Right atrium auricular region (tissue), 2 donors: ENCODE results near the gene CTSS. TPM values are rescaled to one million over a fixed set of nuclear protein-coding genes. Genes with fewer than 3 reads are reported as not detected.

Source experiments
- DNase-seq: peaks from one replicate; pipeline ENCODE4 v3.0.0-alpha.2; 2019; ENCODE audit warnings: low spot score
- H3K27ac ChIP-seq, 2 donors: fragments of 200-600 bp; sonication (generic); 1 replicate in 1 of 2; 2 replicates in 1 of 2; pipeline ENCODE4 v1.5.1; 2016 to 2019
- H3K27me3 ChIP-seq, 2 donors: fragments of 200-600 bp; sonication (generic); one replicate each; pipeline versions ENCODE4 v1.5.1 to v1.6.0; 2017 to 2019
- H3K36me3 ChIP-seq: fragments of 200-600 bp; sonication (generic); one replicate; pipeline ENCODE4 v1.5.1; 2016
- H3K4me1 ChIP-seq, 2 donors: fragments of 200-600 bp; sonication (generic); one replicate each; pipeline versions ENCODE4 v1.5.1 to v1.6.0; 2017 to 2019
- H3K4me3 ChIP-seq, 2 donors: fragments of 200-600 bp; sonication (generic); 1 replicate in 1 of 2; 2 replicates in 1 of 2; pipeline ENCODE4 v1.5.1; 2017 to 2019; ENCODE audit warnings: mild to moderate bottlenecking in 1 of 2, moderate library complexity in 1 of 2
- H3K9me3 ChIP-seq, 2 donors: fragments of 200-600 bp; sonication (generic); one replicate each; pipeline ENCODE4 v1.5.1; 2019
- CTCF ChIP-seq, 2 donors: fragments of 200-600 bp; sonication (generic); IDR thresholded peaks; one replicate each; pipeline ENCODE4 v1.5.1; 2019; ENCODE audit warnings: antibody characterized with exemption in 2 of 2
- total RNA-seq, 2 donors: library from RNA; depleted of rRNA; stranded (reverse); fragments of >200 nt; gene quantifications; one replicate each; pipeline ENCODE4 v1.1.0, GENCODE V29; 2016

CTSS gene
- total RNA-seq, 2 donors from 2014 or later, result 7.3 to 33.2 TPM

DNA sequence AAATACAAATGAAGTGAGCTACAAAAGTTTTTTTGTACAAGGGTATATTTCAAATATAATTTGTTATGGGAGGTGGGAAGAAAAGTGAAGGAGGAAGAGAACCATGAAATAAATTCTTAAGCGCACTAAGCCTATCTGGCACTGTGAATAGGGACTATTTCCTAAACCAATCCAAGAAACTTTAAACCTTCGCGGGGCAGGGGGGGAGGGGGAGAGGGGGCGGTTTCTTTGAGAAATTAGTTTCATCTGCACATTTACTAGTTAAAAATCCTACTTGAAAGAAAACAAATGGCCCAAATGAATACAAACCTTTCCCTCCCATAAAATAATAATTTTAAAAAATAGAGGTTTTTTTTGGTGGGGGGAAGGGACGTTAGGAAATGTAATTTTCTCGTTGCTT, 69.0 kb downstream of the CTSS start:
- Histone ChIP-seq H3K36me3 (peaks cover 11% of the 10 kb centered on the region), H3K9me3 (no peaks in the 10 kb centered on the region), H3K4me3 (peak overlapping the region; percentile 69 to 74), H3K27me3 (no peaks in the 10 kb centered on the region), H3K27ac (peak overlapping the region; percentile 59 to 61), H3K4me1 (peaks cover 0 to 15% of the 10 kb centered on the region in 2 donors)
- no peak for TF ChIP-seq CTCF (IDR thresholded peaks at IDR 0.05)
- DNase-seq, result no peak

GRCh38 chr1:150696162-150696561, 69.4 kb downstream of the CTSS start:
- no peaks in the 10 kb centered on the region for H3K27me3 ChIP-seq
- no peak overlapping the region for H3K27ac ChIP-seq

DNA sequence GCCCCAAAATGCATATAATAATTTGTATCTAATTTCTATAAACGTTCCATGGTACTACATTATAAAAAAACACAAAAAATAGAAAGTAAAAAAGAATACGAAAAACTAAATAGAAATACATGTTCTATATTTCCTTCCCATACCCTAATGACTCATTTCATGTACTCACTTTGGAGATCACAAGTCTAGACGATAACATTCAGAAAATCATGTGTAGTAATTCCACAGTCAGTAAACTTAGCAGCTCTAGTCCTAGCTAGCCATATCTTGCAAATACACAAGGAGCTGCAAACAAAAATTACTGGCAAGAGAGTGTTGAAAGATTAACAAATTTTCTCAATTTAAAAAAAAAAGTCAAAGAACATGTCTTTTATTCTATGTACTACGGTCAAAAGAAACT, 70.0 kb downstream of the CTSS start:
- H3K36me3 ChIP-seq, result peaks cover 11% of the 10 kb centered on the region
- TF ChIP-seq CTCF (IDR thresholded peaks at IDR 0.05), result no peak
- no peak overlapping the region for H3K4me3 ChIP-seq
- no peaks in the 10 kb centered on the region for H3K9me3 ChIP-seq
- no peaks in the 10 kb centered on the region for H3K27me3 ChIP-seq
- H3K27ac ChIP-seq, result no peak overlapping the region
- DNase-seq, result no peak
- H3K4me1 ChIP-seq, result peaks cover 0 to 15% of the 10 kb centered on the region in 2 donors

More at GRCh38 chr1:150696162-150696561, 69.4 kb downstream of the CTSS start:
- Histone ChIP-seq H3K4me3 (peak overlapping the region; percentile 69 to 74), H3K4me1 (peaks cover 0 to 15% of the 10 kb centered on the region in 2 donors), H3K9me3 (no peaks in the 10 kb centered on the region), H3K36me3 (peaks cover 11% of the 10 kb centered on the region)
- DNase-seq, result no peak
- TF ChIP-seq CTCF (IDR thresholded peaks at IDR 0.05), result no peak

- Histone ChIP-seq H3K36me3 (peaks cover 11% of the 10 kb centered on the region), H3K27me3 (no peaks in the 10 kb centered on the region), H3K4me1 (peaks cover 0 to 11% of the 10 kb centered on the region in 2 donors), H3K27ac (no peak overlapping the region), H3K4me3 (no peak overlapping the region), H3K9me3 (no peaks in the 10 kb centered on the region)
- no peak for TF ChIP-seq CTCF (IDR thresholded peaks at IDR 0.05)
- DNase-seq, result no peak
These were observed 72.9 kb downstream of the CTSS start for GRCh38 chr1:150692720-150693119.

GRCh38 chr1:150688763-150689162, 76.8 kb downstream of the CTSS start:
- H3K9me3 ChIP-seq, result no peaks in the 10 kb centered on the region
- H3K36me3 ChIP-seq, result peaks cover 12% of the 10 kb centered on the region
- H3K27me3 ChIP-seq, result no peaks in the 10 kb centered on the region
- TF ChIP-seq CTCF (IDR thresholded peaks at IDR 0.05), result no peak
- peaks cover 0 to 3% of the 10 kb centered on the region in 2 donors for H3K4me1 ChIP-seq
- H3K27ac ChIP-seq, result no peak overlapping the region
- no peak overlapping the region for H3K4me3 ChIP-seq
- no peak for DNase-seq

DNA sequence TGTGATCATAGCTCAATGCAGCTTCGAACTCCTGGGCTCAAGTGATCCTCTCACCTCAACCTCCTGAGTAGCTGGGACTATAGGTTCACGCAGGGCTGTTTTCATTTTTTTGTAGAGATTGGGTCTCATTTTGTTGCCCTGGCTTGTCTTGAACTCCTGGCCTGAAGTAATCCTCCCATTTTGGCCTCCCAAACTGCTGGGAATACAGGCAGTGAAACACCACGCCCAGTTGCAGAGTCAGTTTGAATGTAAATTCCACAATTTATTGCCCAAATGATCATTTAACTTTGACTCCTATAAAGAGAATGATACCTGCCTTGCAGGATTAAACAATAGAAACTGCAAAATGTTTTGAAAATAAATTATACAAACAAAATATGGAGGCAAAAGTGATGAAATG, 79.3 kb downstream of the CTSS start:
- Histone ChIP-seq H3K4me1 (no peaks in the 10 kb centered on the region), H3K27me3 (no peaks in the 10 kb centered on the region), H3K9me3 (no peaks in the 10 kb centered on the region), H3K27ac (no peak overlapping the region), H3K4me3 (no peak overlapping the region), H3K36me3 (peaks cover 6% of the 10 kb centered on the region)
- TF ChIP-seq CTCF (IDR thresholded peaks at IDR 0.05), result no peak
- DNase-seq, result no peak
